A549 (cell line): ENCODE measurements around the gene HINFP. TPM values are rescaled to one million over a fixed set of nuclear protein-coding genes. Genes with fewer than 3 reads are reported as not detected.
A peak's percentile ranks its signal among the peaks of the same experiment; 100 is the strongest.

ENCODE experiments used
- ATAC-seq, 2 experiments: fragments of 200-7000 bp in 1 of 2; fragments of >200 bp in 1 of 2; cut with Nextera tagmentation in 1 of 2; cut with Tn5 transposase in 1 of 2; 3 replicates each; pipeline versions ENCODE4 v1.8.0 to v1.9.1; 2018 to 2020; ENCODE audit warnings: mild to moderate bottlenecking in 1 of 2, moderate library complexity in 1 of 2
- CTCF ChIA-PET: fragments of 300-600 bp; sonication (Branson Sonifier 250); formaldehyde crosslinking; extraction: SDS; loops from one replicate; lab custom pipeline; 2021; ENCODE audit warnings: antibody characterized with exemption, inconsistent platforms; lab: Yijun Ruan, JAX
- POLR2A ChIA-PET: fragments of 350-600 bp; formaldehyde crosslinking; extraction: SDS; loops from one replicate; lab custom pipeline; 2021; ENCODE audit warnings: antibody characterized with exemption, inconsistent platforms; lab: Yijun Ruan, JAX
- DNase-seq, 2 experiments: peaks; one replicate each; pipeline versions ENCODE4 v3.0.0 to v3.0.0-alpha.2; 2011 to 2016; ENCODE audit warnings: low read depth in 1 of 2, low spot score in 1 of 2
- FAIRE-seq: peaks from 2 replicates; lab custom pipeline; 2011; peaks lifted over from hg19 to GRCh38; lab: Jason Lieb, UNC
- H3K27ac ChIP-seq, 2 experiments: fragments of >200 bp; sonication (Bioruptor Twin); formaldehyde crosslinking; 3 replicates each; pipeline ENCODE4 v1.5.1; 2016 to 2017
- H3K4me1 ChIP-seq: fragments of >200 bp; sonication (Bioruptor Twin); formaldehyde crosslinking; 3 replicates; pipeline ENCODE4 v1.6.1; 2016
- H3K4me2 ChIP-seq: fragments of >200 bp; sonication (Bioruptor Twin); formaldehyde crosslinking; 3 replicates; pipeline ENCODE4 v1.6.1; 2016
- H3K4me3 ChIP-seq: fragments of >200 bp; sonication (Bioruptor Twin); formaldehyde crosslinking; 3 replicates; pipeline ENCODE4 v1.5.1; 2016
- H3K9me3 ChIP-seq: fragments of >200 bp; sonication (Bioruptor Twin); formaldehyde crosslinking; 3 replicates; pipeline ENCODE4 v1.6.1; 2016
- BCL3 ChIP-seq: fragments of >200 bp; sonication (Bioruptor Twin); formaldehyde crosslinking; IDR thresholded peaks from 3 replicates; pipeline ENCODE4 v1.6.1; 2016
- BHLHE40 ChIP-seq: IDR thresholded peaks from 2 replicates; pipeline ENCODE4 v1.6.1; 2012; ENCODE audit warnings: low read depth, low read length, inconsistent platforms
- CBX2 ChIP-seq: fragments of 200-600 bp; sonication (generic); IDR thresholded peaks from 2 replicates; pipeline ENCODE4 v1.6.1; 2016; ENCODE audit warnings: low read depth, mild to moderate bottlenecking, borderline replicate concordance
- CBX8 ChIP-seq: fragments of 200-600 bp; sonication (generic); IDR thresholded peaks from 2 replicates; pipeline ENCODE4 v1.6.1; 2016
- E2F6 ChIP-seq: IDR thresholded peaks from 2 replicates; pipeline ENCODE4 v1.6.1; 2012; ENCODE audit warnings: low read depth, borderline replicate concordance
- EHF ChIP-seq: fragments of 250-450 bp; sonication (Bioruptor Pico); IDR thresholded peaks from 2 replicates; pipeline ENCODE4 v1.5.0; 2020; ENCODE audit warnings: mild to moderate bottlenecking
- ELK1 ChIP-seq: fragments of 150-350 bp; IDR thresholded peaks from 2 replicates; pipeline ENCODE4 v1.6.1; 2014; ENCODE audit warnings: low read depth, mild to moderate bottlenecking, low read length
- FOSB ChIP-seq: fragments of 250-450 bp; sonication (Bioruptor Pico); IDR thresholded peaks from 2 replicates; pipeline ENCODE4 v1.5.0; 2020; ENCODE audit warnings: mild to moderate bottlenecking, moderate library complexity
- GATA3 ChIP-seq: IDR thresholded peaks from 2 replicates; pipeline ENCODE4 v1.6.1; 2012; ENCODE audit warnings: borderline replicate concordance
- HDAC2 ChIP-seq: fragments of 200-600 bp; sonication (generic); IDR thresholded peaks from 2 replicates; pipeline ENCODE4 v1.6.1; 2016
- HES2 ChIP-seq: fragments of >200 bp; sonication (Bioruptor Twin); formaldehyde crosslinking; IDR thresholded peaks from 2 replicates; pipeline ENCODE4 v1.6.1; 2016
- HMGXB4 ChIP-seq: fragments of 250-450 bp; sonication (Bioruptor Pico); IDR thresholded peaks from 2 replicates; pipeline ENCODE4 v1.5.0; 2021; ENCODE audit warnings: mild to moderate bottlenecking, moderate library complexity, borderline replicate concordance
- HOXA7 ChIP-seq: fragments of 250-450 bp; sonication (Bioruptor Pico); IDR thresholded peaks from 2 replicates; pipeline ENCODE4 v1.5.0; 2020; ENCODE audit warnings: mild to moderate bottlenecking, moderate library complexity
- HOXB5 ChIP-seq: fragments of 250-450 bp; sonication (Bioruptor Pico); IDR thresholded peaks from 2 replicates; pipeline ENCODE4 v1.5.0; 2020; ENCODE audit warnings: mild to moderate bottlenecking, moderate library complexity
- JUN ChIP-seq, 2 experiments: fragments of >200 bp; sonication (Bioruptor Twin); formaldehyde crosslinking; IDR thresholded peaks; 2 replicates in 1 of 2; 3 replicates in 1 of 2; pipeline ENCODE4 v1.6.1; 2016 to 2017
- KDM1A ChIP-seq: fragments of 200-600 bp; sonication (generic); IDR thresholded peaks from 2 replicates; pipeline ENCODE4 v1.6.1; 2016; ENCODE audit warnings: low read depth, mild to moderate bottlenecking
- KDM5A ChIP-seq: fragments of 200-600 bp; sonication (generic); IDR thresholded peaks from 2 replicates; pipeline ENCODE4 v1.6.1; 2016; ENCODE audit warnings: antibody characterized with exemption, mild to moderate bottlenecking
- MAFK ChIP-seq: fragments of 450-650 bp; IDR thresholded peaks from 2 replicates; pipeline ENCODE4 v1.6.1; 2014; ENCODE audit not compliant: partially characterized antibody
- MAX ChIP-seq: IDR thresholded peaks from 2 replicates; pipeline ENCODE4 v1.6.1; 2012
- MYC ChIP-seq: IDR thresholded peaks from 2 replicates; pipeline ENCODE4 v1.6.1; 2012; ENCODE audit warnings: mild to moderate bottlenecking, inconsistent platforms, low read length, improper control_type of control experiment, borderline replicate concordance
- NPAS2 ChIP-seq: fragments of 250-450 bp; sonication (Bioruptor Pico); IDR thresholded peaks from 2 replicates; pipeline ENCODE4 v1.8.0; 2022; ENCODE audit warnings: mild to moderate bottlenecking, moderate library complexity, borderline replicate concordance
- PBX3 ChIP-seq: IDR thresholded peaks from 2 replicates; pipeline ENCODE4 v1.6.1; 2012
- POLR2A ChIP-seq: IDR thresholded peaks from 2 replicates; pipeline ENCODE4 v1.6.1; 2012; ENCODE audit warnings: mild to moderate bottlenecking, low read length
- RCOR1 ChIP-seq: fragments of 150-350 bp; IDR thresholded peaks from 2 replicates; pipeline ENCODE4 v1.6.1; 2014; ENCODE audit warnings: antibody characterized with exemption, low read length, low read depth
- RFX5 ChIP-seq: fragments of 450-650 bp; IDR thresholded peaks from 2 replicates; pipeline ENCODE4 v1.7.1; 2014; ENCODE audit warnings: antibody characterized with exemption, mild to moderate bottlenecking, moderate library complexity
- RNF2 ChIP-seq: fragments of 200-600 bp; sonication (generic); IDR thresholded peaks from 2 replicates; pipeline ENCODE4 v1.6.1; 2016; ENCODE audit warnings: low read depth, mild to moderate bottlenecking, antibody characterized with exemption, moderate library complexity, borderline replicate concordance
- SMC3 ChIP-seq: fragments of >200 bp; sonication (Bioruptor Twin); formaldehyde crosslinking; IDR thresholded peaks from 3 replicates; pipeline ENCODE4 v1.6.1; 2018; ENCODE audit warnings: inconsistent platforms
- SREBF2 ChIP-seq: fragments of 450-650 bp; IDR thresholded peaks from 2 replicates; pipeline ENCODE4 v1.6.1; 2014; ENCODE audit warnings: mild to moderate bottlenecking, moderate library complexity
- TFCP2L1 ChIP-seq: fragments of 250-450 bp; sonication (Bioruptor Pico); IDR thresholded peaks from 2 replicates; pipeline ENCODE4 v1.5.0; 2021; ENCODE audit warnings: mild to moderate bottlenecking
- TP53 ChIP-seq: fragments of 250-450 bp; sonication (Bioruptor Pico); IDR thresholded peaks from 2 replicates; pipeline ENCODE4 v1.5.0; 2021; ENCODE audit warnings: mild to moderate bottlenecking, moderate library complexity
- USF2 ChIP-seq: fragments of 450-650 bp; IDR thresholded peaks from 2 replicates; pipeline ENCODE4 v1.6.1; 2014; ENCODE audit warnings: antibody characterized with exemption
- ZC3H11A ChIP-seq: fragments of 450-650 bp; IDR thresholded peaks from 2 replicates; pipeline ENCODE4 v1.6.1; 2014; ENCODE audit warnings: antibody characterized with exemption, mild to moderate bottlenecking
- ZNF302 ChIP-seq: fragments of 250-450 bp; sonication (Bioruptor Pico); IDR thresholded peaks from 2 replicates; pipeline ENCODE4 v1.9.0; 2021; ENCODE audit warnings: inconsistent platforms, mild to moderate bottlenecking, moderate library complexity
- WGBS: methylation state at CpG from one replicate; pipeline ENCODE4 v1.1.6; 2017; ENCODE audit errors: missing lambda C conversion rate; 5-methylcytosine and 5-hydroxymethylcytosine counted together
- polyA plus RNA-seq, 4 experiments: library from polyadenylated mRNA; depleted of rRNA in 3 of 4; stranded (reverse); fragments of >200 nt; fragmentation: RNase III in 1 of 4; extraction: RNeasy Plus Mini Kit Qiagen cat#74134 plus additional on column Dnase treatment in 1 of 4; gene quantifications; 2 replicates in 3 of 4; 3 replicates in 1 of 4; pipeline ENCODE4 v1.2.3, GENCODE V29; 2011 to 2017

The HINFP gene
- polyA plus RNA-seq, 2 of the 4 experiments (the other 2 are of a cell fraction) = 10.0 to 13.0 TPM

- peak overlapping the region; percentile 68 for H3K4me3 ChIP-seq
- peak overlapping the region; percentile 89 for H3K4me2 ChIP-seq
- FAIRE-seq = no peak
- H3K4me1 ChIP-seq = peaks cover 35% of the 10 kb centered on the region
- under 1% methylated on average over 19 of the region's 79 CpGs for WGBS
- peak; percentile 93 to 99 for DNase-seq
- ChIA-PET POLR2A (interaction anchor here (0.6 to 2.2 kb wide), 14 partner anchors 10 to 243 kb away, joined by 3 to 31 read pairs (median 4); partner anchors contain the start of genes C2CD2L, HINFP, HMBS and HYOU1), CTCF (interaction anchor here (0.6 to 1.9 kb wide), 15 partner anchors 9 to 337 kb away, joined by 3 to 21 read pairs (median 4); partner anchors contain the start of genes C2CD2L, HMBS, NLRX1 and VPS11)
- no peaks in the 10 kb centered on the region for H3K9me3 ChIP-seq
- H3K27ac ChIP-seq = peak overlapping the region; percentile 89 to 100
- ATAC-seq = peak; percentile 72 to 88
- no peak for TF ChIP-seq HDAC2
- TF ChIP-seq CBX8 = no peak
- TF ChIP-seq USF2 = no peak
- TF ChIP-seq HOXB5 (CRISPR knock-in tag) = no peak
- peak; percentile 85; the same call in 1 of the 2 replicates for TF ChIP-seq HMGXB4 (CRISPR knock-in tag)
- no peak for TF ChIP-seq SMC3
- peak; percentile 27; the same call in 1 of the 2 replicates for TF ChIP-seq GATA3
- TF ChIP-seq SREBF2 = no peak
- 0 out of 2 replicates have a peak, but pooled peaks have one; percentile 62 for TF ChIP-seq RFX5
- TF ChIP-seq BHLHE40 = no peak
- peak; percentile 99 for TF ChIP-seq POLR2A
- TF ChIP-seq MAX = peak; percentile 87
- TF ChIP-seq JUN (IDR thresholded peaks at IDR 0.05) = peak; percentile 92 to 98; a peak in 4 of 5 replicates
- peak; percentile 84 for TF ChIP-seq PBX3
- TF ChIP-seq FOSB (CRISPR knock-in tag) = no peak
- peak; percentile 60 for TF ChIP-seq MAFK
- TF ChIP-seq BCL3 = peak; percentile 97
- no peak for TF ChIP-seq NPAS2 (CRISPR knock-in tag)
- no peak for TF ChIP-seq EHF
- peak; percentile 78 for TF ChIP-seq TFCP2L1
- no peak for TF ChIP-seq HOXA7 (CRISPR knock-in tag)
- no peak for TF ChIP-seq CBX2
- no peak for TF ChIP-seq KDM5A
- TF ChIP-seq RCOR1 = no peak
- TF ChIP-seq E2F6 = peak; percentile 75
- TF ChIP-seq HES2 = no peak
- no peak for TF ChIP-seq KDM1A
- TF ChIP-seq MYC = 0 out of 2 replicates have a peak, but pooled peaks have one; percentile 72
- no peak for TF ChIP-seq ZNF302 (CRISPR knock-in tag)
- no peak for TF ChIP-seq RNF2
- TF ChIP-seq ZC3H11A = no peak
- no peak for TF ChIP-seq ELK1
- 0 out of 2 replicates have a peak, but pooled peaks have one; percentile 52 for TF ChIP-seq TP53 (CRISPR knock-in tag)
Observed at GRCh38 chr11:119095066-119095880, 26.1 kb upstream of the HINFP start.
